ENCODE measurements around the gene CMBL.
"Not testable (repeated sequence)": the region's sequence is repeated elsewhere in the genome, so short reads cannot be mapped to it uniquely, and the experiment has no call there.

CMBL gene

DNA sequence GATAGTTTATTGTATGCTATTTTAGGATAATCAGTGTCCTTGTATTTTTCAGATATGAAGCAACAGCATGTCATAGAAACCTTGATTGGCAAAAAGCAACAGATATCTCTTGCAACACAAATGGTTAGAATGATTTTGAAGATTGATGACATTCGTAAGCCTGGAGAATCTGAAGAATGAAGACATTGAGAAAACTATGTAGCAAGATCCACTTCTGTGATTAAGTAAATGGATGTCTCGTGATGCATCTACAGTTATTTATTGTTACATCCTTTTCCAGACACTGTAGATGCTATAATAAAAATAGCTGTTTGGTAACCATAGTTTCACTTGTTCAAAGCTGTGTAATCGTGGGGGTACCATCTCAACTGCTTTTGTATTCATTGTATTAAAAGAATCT lies 43.1 kb downstream of the CMBL start:
- Mint-ChIP-seq H3K27me3 (no peaks in the 10 kb centered on the region), H3K27ac (no peak overlapping the region), H3K9me3 (no peaks in the 10 kb centered on the region), H3K4me1 (no peaks in the 10 kb centered on the region), H3K36me3 (peaks cover 18% of the 10 kb centered on the region), H3K4me3 (no peak overlapping the region)

GRCh38 chr5:10262995-10263394 lies 44.7 kb downstream of the CMBL start:
- no peaks in the 10 kb centered on the region for H3K27me3 Mint-ChIP-seq
- peaks cover 27% of the 10 kb centered on the region for H3K36me3 Mint-ChIP-seq
- H3K9me3 Mint-ChIP-seq = no peaks in the 10 kb centered on the region
- peaks cover 5% of the 10 kb centered on the region for H3K4me1 Mint-ChIP-seq
- no peak overlapping the region for H3K27ac Mint-ChIP-seq
- H3K4me3 Mint-ChIP-seq = no peak overlapping the region

DNA sequence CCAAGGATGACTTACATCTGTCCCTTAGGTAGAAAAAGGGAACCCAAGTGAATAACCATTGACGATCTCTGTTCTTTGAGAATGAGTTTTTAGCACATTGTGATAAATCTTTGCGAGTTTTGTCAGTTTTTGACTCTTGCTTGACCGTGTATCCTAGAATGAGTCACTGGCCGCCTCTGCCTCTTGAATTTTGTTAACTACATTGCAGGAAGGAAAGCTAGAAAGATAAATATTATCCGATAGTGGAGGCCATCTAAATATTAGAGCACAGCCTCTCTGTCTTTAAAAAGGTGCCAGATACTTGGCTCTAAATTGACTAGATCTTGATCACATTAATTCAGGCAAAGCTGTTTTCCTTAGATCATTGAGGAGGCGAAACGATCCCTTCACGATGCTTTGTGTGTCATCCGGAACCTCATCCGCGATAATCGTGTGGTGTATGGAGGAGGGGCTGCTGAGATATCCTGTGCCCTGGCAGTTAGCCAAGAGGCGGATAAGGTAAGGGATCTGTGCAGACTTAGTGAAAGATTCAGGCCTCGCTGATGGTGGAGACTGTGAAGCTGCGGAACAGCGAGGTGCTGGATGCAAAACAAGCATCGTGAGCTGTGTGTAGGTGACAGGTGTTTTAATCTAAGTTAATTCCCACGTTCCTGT lies 45.5 kb downstream of the CMBL start:
- Mint-ChIP-seq H3K4me3 (no peak overlapping the region), H3K9me3 (no peaks in the 10 kb centered on the region), H3K4me1 (peaks cover 8% of the 10 kb centered on the region), H3K36me3 (peaks cover 30% of the 10 kb centered on the region), H3K27ac (no peak overlapping the region), H3K27me3 (no peaks in the 10 kb centered on the region)

DNA sequence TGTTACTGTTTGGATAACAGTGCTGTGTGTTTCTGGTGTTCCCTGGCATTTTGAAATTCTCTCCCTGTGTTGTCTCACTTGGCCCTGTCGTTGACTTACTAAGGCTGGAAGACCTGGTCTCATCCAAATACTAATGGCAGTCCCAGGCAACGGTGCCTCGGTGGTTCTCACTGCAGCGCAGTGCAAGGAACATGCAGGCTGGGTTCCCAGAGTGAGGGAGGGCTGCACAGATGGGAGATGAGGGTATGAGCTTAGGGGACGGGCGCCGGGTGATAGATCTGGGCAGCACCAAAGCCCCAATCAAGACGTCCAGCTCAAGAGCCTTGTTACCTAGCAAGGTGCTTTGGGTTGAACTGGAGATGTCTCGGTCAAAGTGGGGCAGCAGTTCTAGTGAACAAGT lies 46.6 kb downstream of the CMBL start:
- no peak overlapping the region for H3K4me3 Mint-ChIP-seq
- peaks cover 30% of the 10 kb centered on the region for H3K36me3 Mint-ChIP-seq
- no peak overlapping the region for H3K27ac Mint-ChIP-seq
- no peaks in the 10 kb centered on the region for H3K27me3 Mint-ChIP-seq
- H3K9me3 Mint-ChIP-seq = no peaks in the 10 kb centered on the region
- peaks cover 8% of the 10 kb centered on the region for H3K4me1 Mint-ChIP-seq

DNA sequence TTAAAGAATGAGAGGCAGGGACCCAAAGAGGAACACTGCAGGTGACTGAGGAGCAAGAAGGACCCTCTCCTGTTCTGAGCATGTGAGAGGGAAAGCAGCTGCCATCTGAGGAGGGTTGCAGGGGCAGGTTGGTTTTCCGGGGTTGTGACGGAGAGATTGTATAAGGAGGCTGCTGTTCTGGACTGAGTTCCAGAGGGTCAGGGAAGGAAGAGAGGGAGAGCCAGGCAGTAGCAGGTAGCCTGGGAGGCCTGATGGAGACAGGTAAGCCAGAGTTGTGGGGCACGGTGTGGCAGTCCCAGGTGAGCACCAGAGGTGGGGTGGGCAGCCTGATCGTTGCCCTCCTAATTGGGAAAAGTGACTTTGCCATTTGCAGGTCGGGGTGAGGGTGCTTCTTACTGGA lies 47.8 kb downstream of the CMBL start:
- Mint-ChIP-seq H3K27me3 (no peaks in the 10 kb centered on the region), H3K27ac (peak overlapping the region; percentile 83), H3K4me1 (peaks cover 17% of the 10 kb centered on the region), H3K36me3 (peaks cover 33% of the 10 kb centered on the region), H3K4me3 (no peak overlapping the region), H3K9me3 (no peaks in the 10 kb centered on the region)

- Mint-ChIP-seq H3K36me3 (peaks cover 30% of the 10 kb centered on the region), H3K27me3 (no peaks in the 10 kb centered on the region), H3K27ac (peak overlapping the region; percentile 90), H3K4me1 (peaks cover 37% of the 10 kb centered on the region), H3K4me3 (no peak overlapping the region), H3K9me3 (no peaks in the 10 kb centered on the region)
Measured at GRCh38 chr5:10257870-10258269, 49.8 kb downstream of the CMBL start.

DNA sequence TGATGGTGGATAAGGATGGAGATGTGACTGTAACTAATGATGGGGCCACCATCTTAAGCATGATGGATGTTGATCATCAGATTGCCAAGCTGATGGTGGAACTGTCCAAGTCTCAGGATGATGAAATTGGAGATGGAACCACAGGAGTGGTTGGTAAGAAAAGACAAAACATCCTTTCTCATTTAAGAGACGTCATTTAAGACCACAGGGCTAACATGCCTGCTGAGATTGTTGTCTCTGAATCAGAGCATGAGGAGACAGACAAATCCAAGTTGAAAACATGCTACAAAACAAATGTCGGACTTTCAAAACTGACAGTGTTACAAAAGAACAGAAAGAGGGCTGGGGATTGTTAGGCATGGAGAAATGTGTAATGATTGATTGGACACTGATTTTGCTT lies 53.0 kb downstream of the CMBL start:
- peaks cover 24% of the 10 kb centered on the region for H3K36me3 Mint-ChIP-seq
- no peaks in the 10 kb centered on the region for H3K27me3 Mint-ChIP-seq
- H3K9me3 Mint-ChIP-seq = no peaks in the 10 kb centered on the region
- H3K27ac Mint-ChIP-seq = no peak overlapping the region
- H3K4me1 Mint-ChIP-seq = peaks cover 56% of the 10 kb centered on the region
- H3K4me3 Mint-ChIP-seq = no peak overlapping the region

- Mint-ChIP-seq H3K27me3 (no peaks in the 10 kb centered on the region), H3K4me1 (peaks cover 60% of the 10 kb centered on the region), H3K36me3 (peaks cover 19% of the 10 kb centered on the region), H3K27ac (no peak overlapping the region), H3K9me3 (no peaks in the 10 kb centered on the region), H3K4me3 (peak overlapping the region; percentile 68)
Measured at GRCh38 chr5:10253390-10253789, 54.3 kb downstream of the CMBL start.

DNA sequence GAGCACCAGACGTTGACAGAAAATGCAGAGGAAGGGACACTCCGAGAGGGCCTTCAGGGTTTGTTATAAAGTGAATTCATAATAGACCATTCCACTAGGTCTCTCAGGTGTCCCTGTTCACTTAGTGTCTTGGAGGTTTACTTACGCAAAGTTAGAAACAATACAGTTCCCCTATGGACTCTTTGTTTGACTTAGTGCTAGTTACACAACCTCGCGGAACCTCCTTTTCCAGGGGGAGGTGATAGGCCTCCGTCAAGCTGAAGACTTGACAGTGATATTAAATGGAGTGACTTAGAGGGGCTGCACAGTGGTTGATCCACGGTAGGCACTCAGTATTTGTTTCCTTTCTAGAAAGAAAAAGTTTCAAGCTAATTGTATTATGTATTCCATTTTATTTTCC lies 56.3 kb downstream of the CMBL start:
- Mint-ChIP-seq H3K9me3 (no peaks in the 10 kb centered on the region), H3K36me3 (peaks cover 12% of the 10 kb centered on the region), H3K4me1 (peaks cover 66% of the 10 kb centered on the region)

GRCh38 chr5:10250806-10251276 lies 56.9 kb downstream of the CMBL start:
- Mint-ChIP-seq H3K27ac (peak overlapping the region; percentile 77), H3K4me1 (peaks cover 64% of the 10 kb centered on the region), H3K27me3 (no peaks in the 10 kb centered on the region), H3K36me3 (peaks cover 12% of the 10 kb centered on the region), H3K4me3 (peak overlapping the region; percentile 97), H3K9me3 (no peaks in the 10 kb centered on the region)

More for the DNA sequence above, 56.3 kb downstream of the CMBL start:
- Mint-ChIP-seq H3K27ac (peak overlapping the region; percentile 77), H3K4me3 (peak overlapping the region; percentile 97), H3K27me3 (no peaks in the 10 kb centered on the region)

GRCh38 chr5:10249948-10250805 lies 57.5 kb downstream of the CMBL start, which contains the start of gene CCT5:
Gene CCT5 (plus strand): TSS chr5:10250280. CDS start chr5:10250341, 61 bp downstream.
- peaks cover 60% of the 10 kb centered on the region for H3K4me1 Mint-ChIP-seq
- no peaks in the 10 kb centered on the region for H3K9me3 Mint-ChIP-seq
- peak within 1 kb of the TSS; percentile 97 for H3K4me3 Mint-ChIP-seq
- no peaks in the 10 kb centered on the region for H3K27me3 Mint-ChIP-seq
- peak within 1 kb of the TSS; percentile 100 for H3K27ac Mint-ChIP-seq
- H3K36me3 Mint-ChIP-seq = peaks cover 12% of the 10 kb centered on the region

GRCh38 chr5:10248378-10249260 lies 59.1 kb downstream of the CMBL start:
- Mint-ChIP-seq H3K4me3 (peak overlapping the region; percentile 97), H3K4me1 (peaks cover 51% of the 10 kb centered on the region), H3K36me3 (peaks cover 10% of the 10 kb centered on the region), H3K27me3 (no peaks in the 10 kb centered on the region), H3K9me3 (no peaks in the 10 kb centered on the region), H3K27ac (peak overlapping the region; percentile 100)

GRCh38 chr5:10247217-10247616 lies 60.5 kb downstream of the CMBL start:
- H3K4me3 Mint-ChIP-seq, H3K36me3 Mint-ChIP-seq, H3K27me3 Mint-ChIP-seq, H3K27ac Mint-ChIP-seq, H3K9me3 Mint-ChIP-seq: not testable (repeated sequence)
- H3K4me1 Mint-ChIP-seq = peaks cover 46% of the 10 kb centered on the region

GRCh38 chr5:10246761-10247160 lies 60.9 kb downstream of the CMBL start:
- no peak overlapping the region for H3K27ac Mint-ChIP-seq
- H3K36me3 Mint-ChIP-seq = peaks cover 10% of the 10 kb centered on the region
- H3K27me3 Mint-ChIP-seq = no peaks in the 10 kb centered on the region
- no peaks in the 10 kb centered on the region for H3K9me3 Mint-ChIP-seq
- H3K4me3 Mint-ChIP-seq = no peak overlapping the region
- H3K4me1 Mint-ChIP-seq = peaks cover 41% of the 10 kb centered on the region

DNA sequence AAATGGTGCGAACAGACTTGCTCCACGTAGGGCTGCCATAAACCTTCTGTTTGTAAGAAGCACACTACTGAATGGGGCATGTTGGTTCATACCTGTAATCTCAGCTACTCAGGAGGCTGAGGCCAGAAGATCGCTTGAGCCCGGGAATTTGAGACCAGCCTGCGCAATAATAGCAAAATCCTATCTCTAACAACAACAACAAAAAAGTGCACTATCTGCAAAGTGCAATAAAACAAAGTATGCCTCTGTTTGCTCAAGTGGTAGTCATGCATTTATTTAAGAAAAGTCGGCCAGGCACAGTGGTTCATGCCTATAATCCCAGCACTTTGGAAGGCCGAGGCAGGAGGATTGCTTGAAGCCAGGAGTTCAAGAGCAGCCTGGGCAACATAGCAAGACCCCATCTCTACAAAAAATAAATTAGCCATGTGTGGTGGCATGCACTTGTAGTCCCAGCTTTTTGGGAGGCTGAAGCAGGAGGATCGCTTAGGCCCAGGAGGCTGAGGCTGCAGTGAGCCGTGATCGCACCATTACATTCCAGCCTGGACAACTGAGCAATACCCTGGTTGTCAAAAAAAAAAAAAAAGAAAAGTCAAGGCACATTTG lies 63.3 kb downstream of the CMBL start:
- no peak overlapping the region for H3K4me3 Mint-ChIP-seq
- no peak overlapping the region for H3K27ac Mint-ChIP-seq
- H3K27me3 Mint-ChIP-seq = no peaks in the 10 kb centered on the region
- H3K36me3 Mint-ChIP-seq = peaks cover 5% of the 10 kb centered on the region
- peaks cover 30% of the 10 kb centered on the region for H3K4me1 Mint-ChIP-seq
- no peaks in the 10 kb centered on the region for H3K9me3 Mint-ChIP-seq
